Measurements from ENCODE around the gene ARHGAP8.

Gene ARHGAP8

DNA sequence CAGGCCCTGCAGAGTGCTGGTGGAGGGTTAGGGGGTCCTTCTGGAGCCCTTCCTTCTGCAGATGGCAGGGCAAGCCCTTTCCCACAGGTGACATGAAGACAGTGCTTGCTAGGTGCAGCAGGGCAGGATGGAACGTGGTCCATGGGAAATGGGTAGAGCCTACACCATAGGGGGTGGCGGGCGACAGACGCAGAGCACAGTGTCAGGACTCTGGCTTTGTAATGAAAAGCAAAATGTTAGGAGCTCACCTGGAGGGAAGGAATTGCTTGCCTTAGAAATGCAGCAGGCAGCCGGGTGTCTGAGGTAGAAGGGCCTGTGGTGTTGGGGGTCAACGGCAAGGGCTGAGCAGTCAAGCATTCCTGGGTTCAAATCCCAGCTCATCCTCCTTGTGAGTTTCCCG lies 54.9 kb downstream of the ARHGAP8 start:
- DNase-seq, result no peak

DNA sequence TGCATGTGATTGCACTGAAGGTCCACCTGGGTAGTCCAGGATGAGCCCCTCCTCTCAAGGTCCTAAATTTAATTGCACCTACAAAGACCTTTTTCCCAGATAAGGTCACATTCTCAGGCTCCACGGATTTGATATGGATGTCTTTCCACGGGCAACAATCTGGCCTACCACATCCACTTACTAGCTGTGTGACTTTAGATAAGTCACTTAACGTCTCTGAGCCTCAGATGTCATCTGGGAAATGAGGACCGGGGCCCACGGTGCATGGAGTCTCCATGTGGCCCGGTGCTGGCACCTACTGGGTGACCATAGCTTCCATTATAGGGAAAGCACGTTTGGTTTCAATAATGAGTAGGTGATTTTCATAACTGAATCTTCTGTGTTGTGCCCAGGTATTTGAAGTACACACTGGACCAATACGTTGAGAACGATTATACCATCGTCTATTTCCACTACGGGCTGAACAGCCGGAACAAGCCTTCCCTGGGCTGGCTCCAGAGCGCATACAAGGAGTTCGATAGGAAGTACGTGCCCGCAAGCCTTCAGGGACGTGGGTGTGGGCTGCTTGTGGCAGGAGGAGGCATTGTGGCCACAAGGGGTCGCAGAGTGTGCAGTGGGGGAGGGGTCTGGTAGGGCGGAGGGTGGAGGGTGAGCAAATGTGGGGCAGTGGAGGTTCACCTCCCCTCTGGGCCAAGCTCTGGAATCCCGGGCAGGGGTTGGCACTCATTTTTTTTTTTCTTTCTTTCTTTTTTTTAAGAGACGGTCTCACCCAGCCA lies 55.7 kb downstream of the ARHGAP8 start:
- no peak for DNase-seq

DNA sequence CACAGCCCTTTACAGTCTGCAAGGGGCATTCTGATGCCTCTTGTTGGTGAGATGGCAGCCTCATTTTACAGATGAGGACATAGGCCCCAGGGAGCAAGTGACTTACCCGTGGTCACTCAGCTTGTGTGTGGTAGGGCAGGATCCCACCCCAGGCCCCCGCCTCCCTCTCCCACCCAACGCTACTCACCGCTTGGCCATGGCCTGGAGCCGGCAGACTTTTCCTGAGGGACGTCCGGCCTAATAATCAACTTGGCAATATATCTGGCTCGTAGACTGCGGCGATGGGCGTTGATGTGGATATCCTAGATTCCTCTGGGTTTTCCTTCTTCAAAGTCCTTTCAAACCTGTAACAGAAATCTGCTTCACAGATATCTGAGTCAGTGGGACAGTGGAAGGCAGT lies 57.1 kb downstream of the ARHGAP8 start:
- DNase-seq, result no peak

DNA sequence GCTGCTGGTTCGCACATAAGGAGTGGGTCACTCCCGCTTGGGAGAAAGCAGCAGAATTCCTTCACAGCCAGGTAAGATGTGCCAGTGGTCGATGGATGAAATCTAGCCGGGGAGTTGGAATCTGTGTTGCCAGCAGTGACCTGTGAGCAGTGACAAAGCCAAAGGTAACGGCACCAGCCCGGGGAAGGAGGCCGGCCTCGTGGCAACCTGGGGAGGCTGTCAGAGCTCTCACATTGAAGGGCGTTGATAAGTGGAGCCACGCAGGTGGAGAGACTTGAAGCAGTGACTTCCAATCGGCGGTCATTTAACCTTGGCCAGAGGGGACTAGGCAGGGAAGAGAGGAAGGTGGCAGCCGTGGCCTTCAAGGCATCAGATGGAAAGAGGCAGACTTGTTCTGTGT lies 58.8 kb downstream of the ARHGAP8 start:
- DNase-seq, result no peak

DNA sequence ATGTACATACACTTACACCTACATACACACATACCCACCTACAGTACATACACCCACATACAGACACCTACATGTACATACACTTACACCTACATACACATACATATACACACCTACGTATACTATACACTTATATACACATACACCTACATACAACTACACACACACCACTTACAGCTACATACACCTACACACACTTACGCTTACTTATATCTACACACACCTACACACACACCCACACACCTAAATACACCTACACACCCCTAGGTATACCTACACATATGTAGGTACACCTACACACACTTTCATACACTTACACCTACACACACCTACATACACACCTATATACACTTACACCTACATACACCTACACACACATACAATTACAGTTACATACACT lies 61.0 kb downstream of the ARHGAP8 start:
- no peak for DNase-seq

DNA sequence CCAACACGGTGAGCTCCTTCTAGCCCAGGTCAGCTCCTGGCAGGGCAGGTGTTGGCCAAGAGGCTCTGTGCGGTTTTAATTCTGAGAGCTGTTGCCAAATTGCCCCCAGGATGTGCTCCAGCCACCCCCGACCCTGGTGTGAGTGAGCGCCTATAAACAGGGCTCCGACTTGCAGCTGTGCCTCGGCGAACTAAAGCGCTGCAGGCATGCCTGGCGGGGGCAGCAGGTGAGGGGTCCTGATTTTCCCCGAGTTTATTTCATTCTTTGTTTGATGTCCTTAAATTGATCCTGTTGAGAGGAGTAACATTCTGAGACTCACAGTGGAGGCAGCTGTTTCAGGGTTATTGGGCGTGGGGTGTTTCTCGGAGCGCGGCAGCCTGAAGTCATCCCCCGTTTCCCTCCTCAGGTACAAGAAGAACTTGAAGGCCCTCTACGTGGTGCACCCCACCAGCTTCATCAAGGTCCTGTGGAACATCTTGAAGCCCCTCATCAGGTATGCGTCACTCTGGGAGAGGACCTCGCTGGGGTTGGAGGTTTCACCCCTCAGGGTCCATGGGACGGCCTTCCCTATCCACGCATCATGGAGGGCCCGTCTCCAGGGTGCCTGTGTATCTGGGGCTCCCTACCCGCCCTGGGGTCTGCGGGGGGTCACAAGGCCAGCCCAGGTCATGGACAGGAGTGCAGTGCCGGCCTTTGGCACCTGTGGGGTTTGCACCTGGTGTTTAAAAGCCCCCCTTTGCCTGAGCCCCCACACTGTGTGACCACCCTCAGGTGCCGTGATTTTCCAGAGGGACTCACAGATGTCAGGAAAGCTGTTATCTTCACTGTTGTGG lies 62.1 kb downstream of the ARHGAP8 start:
- no peak for DNase-seq

DNA sequence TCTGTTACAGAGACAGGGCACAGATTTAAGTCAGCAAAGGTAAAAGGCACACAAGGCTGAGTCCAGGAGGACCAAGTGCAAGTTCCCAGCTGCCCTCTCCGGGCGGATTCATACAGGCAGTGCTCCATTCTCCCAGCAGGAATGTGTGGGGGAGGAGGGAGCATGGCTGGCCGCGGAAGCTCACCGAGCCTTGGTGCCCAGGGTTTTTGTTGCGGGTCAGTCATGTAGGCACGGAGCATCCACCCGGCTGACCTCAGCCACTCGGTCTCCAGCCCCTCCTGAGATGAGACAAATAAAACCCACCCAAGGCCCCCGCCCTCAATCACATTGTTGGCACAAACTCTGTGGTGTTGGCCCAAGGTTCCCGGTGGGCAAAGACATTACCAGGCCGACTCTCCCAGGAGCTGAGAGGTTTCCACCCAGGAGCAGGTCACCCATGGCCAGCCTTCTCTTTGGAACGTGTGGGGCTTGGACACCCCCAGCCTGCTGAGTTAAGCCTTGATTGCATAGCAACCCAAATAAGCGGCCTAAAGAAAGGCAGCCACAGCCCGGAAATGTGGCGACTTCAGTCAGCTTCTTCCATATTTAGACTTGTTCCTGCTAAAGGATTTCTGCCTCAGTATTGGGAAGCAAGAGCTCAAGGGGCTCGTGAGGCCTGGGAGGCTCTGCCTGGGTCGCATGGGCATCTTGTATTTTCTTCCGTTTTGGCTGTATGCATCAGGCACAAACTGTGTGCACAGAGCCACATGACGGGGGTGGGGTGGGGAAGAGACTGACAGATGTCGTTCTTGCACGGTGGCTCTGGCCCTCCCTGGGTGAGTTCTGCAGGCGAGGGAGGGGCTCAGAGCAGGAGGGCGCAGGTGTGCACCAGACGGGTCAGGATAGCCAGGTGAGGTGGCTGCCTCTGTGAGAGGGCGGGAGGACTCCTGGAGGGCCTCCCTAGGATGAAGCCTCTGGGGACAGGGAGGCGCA lies 63.0 kb downstream of the ARHGAP8 start:
- no peak for DNase-seq

DNA sequence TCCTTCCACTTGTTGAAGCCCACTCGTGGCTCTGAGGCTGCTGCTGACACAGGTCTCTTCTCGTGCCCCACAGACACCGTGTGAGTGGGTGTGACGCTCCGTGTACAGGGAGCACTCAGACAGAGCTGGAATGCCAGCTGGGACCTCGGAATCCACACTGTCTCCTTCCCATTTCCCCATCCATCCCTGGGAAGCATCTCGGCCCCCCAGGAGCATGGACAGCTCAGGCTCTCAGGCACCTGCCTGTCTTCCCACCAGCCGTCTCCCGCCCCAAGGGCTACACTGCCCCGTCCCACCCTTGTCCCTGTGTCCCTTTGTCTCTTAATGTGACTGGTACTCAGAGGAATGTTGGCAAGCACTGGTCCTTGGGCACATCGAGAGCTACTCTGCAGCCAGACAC lies 63.8 kb downstream of the ARHGAP8 start:
- DNase-seq, result no peak

DNA sequence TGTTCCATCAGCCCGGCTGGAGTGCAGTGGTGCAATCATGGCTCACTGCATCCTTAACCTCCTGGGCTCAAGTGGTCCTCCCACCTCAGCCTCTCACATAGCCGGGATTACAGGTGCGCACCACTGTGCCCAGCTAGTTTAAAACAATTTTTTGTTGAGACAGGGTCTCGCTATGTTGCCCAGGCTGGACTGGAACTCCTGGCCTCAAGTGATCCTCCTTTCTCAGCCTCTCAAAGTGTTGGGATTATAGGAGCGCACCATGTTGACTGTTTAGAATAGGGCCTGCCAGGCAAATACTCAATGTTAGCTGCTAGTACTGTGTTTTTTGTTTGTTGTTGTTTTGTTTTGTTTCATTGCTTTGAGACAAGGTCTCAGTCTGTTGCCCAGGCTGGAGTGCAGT lies 66.4 kb downstream of the ARHGAP8 start:
- no peak for DNase-seq

DNA sequence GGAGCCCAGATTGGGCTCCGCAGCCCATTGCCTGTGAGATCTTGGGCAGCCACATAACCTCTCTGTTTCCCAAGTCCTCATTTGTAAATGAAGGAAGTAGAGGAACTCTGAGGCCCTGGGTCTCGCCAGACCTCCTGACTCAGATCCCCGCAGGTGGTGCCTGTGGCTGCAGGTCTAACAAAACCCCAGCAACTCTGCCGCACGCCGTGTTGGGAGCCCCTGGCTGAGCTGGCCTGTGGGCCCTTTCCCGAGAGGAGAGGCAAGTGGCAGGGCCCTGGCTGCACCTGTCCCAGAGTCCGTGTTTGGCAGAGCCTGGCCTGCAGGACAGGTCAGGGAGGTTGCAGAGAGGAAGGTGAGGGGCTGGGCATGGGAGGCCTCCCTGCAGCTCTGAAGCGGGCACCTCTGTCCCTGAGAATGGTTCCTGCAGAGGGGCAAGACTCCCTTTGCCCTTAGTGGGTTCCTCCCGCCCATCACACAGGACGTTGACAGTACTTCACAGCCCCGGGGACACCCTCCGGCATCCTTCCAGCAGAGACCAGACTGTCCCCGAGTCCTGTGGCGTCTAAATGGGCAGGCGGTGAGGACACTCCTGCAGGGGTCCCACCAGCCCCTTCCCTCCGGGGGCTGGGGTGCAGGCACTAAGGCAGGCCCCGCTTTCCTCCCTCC lies 67.7 kb downstream of the ARHGAP8 start:
- no peak for DNase-seq

DNA sequence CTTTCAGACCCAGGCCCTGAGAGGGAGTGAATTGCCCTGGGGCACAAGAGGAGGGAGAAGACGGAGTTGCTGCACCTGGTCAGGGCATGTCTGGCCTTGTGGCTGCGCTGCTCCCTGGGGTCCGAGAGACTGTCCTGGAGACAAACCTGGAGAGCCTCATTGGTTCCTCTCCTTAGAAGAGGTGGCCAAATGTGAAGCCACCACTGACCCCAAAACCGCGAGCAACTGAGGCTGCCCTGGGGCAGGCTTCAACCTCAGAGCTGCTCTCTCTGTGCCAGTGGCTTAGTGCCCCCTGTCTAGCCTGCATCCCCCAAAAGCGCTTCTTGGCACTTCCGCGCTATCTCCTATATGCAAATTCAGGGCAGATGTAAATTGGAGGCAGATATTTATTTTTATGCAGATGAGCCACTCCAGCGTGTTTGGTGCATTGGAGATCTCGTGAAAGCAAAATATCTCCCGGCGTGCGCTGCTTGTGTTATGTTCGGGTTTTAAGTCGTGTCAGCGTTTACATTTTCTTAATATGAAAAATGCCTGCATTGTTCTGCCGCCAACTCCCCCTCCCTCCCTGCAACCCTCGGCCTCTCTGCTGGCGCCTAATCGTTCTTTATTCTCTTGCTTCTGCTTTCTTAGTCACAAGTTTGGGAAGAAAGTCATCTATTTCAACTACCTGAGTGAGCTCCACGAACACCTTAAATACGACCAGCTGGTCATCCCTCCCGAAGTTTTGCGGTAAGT lies 69.5 kb downstream of the ARHGAP8 start:
- DNase-seq, result no peak

DNA sequence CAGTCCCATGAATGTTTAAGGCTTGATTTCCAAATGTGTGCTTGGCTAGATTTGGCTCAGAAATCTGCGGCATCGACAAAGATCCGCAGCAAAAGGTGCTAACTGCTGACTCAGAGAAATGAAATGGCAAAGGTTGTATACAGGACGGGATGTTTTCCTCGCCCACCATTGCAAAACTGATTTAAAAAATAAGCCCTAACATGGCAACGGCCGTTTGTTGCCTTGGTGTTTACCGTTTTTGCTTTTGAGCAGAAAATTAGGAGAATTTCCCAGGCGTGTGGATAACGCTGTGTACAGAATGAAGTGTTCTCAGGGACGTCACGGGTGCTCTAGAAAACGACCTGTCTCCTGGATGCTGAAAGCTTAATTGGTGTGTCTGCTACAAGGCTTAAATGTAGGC lies 70.2 kb downstream of the ARHGAP8 start:
- no peak for DNase-seq

DNA sequence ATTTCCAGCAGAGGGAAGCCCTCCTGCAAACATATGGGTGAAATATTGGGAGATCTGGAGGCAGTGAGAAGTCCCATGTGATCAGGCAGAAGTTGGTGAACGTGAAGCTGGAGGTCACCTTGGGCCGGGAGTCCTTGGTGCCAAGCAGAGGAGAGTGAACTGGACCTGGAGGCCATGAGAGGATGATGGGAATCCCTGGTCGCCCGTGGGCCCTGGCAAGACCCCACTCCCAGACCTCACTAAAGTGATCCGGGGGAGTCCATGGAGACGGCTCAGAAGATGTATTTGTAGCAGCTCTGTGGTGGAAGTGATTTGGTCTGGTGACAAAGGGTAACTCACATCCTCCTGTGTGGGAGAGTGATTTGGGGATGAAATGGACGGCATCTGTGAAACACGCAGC lies 71.0 kb downstream of the ARHGAP8 start:
- no peak for DNase-seq

DNA sequence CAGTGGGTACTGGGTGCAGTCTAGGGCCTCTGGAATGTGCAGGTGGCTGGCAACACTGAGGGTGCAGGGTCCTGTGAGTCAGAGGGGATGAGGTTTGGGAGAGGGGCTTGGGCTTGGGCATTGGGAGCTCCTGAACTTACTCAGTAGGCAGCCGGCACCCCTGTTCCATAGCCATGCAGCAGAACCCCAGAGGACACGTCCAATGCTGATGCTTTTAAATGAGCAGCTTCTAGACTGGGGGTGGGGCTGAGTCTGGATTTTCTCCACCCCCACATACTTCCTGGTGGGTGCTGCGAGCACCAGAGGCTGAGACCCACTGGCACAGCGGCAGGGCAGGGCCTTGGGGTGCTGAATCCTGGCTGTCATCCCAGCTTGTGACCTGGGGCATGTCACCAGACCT lies 71.4 kb downstream of the ARHGAP8 start:
- DNase-seq, result no peak

DNA sequence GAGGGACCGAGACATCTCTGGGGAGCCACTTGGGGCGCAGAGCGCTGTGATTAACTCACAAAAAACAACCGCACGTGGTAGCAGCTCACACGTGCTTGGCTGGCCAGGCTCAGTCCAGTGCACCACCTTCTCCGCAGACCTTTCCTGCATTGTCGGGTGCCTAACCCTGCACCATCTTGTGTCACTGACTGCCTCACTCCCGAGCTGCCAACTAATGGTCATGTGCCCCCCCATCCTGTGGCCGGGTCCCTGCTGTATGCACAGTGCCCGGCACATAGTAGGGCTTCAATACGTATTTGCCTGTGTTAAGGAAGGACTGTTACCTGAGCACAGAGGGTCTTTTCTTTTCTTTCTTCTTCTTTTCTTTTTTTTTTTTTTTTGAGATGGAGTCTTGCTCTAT lies 71.9 kb downstream of the ARHGAP8 start:
- DNase-seq, result no peak

DNA sequence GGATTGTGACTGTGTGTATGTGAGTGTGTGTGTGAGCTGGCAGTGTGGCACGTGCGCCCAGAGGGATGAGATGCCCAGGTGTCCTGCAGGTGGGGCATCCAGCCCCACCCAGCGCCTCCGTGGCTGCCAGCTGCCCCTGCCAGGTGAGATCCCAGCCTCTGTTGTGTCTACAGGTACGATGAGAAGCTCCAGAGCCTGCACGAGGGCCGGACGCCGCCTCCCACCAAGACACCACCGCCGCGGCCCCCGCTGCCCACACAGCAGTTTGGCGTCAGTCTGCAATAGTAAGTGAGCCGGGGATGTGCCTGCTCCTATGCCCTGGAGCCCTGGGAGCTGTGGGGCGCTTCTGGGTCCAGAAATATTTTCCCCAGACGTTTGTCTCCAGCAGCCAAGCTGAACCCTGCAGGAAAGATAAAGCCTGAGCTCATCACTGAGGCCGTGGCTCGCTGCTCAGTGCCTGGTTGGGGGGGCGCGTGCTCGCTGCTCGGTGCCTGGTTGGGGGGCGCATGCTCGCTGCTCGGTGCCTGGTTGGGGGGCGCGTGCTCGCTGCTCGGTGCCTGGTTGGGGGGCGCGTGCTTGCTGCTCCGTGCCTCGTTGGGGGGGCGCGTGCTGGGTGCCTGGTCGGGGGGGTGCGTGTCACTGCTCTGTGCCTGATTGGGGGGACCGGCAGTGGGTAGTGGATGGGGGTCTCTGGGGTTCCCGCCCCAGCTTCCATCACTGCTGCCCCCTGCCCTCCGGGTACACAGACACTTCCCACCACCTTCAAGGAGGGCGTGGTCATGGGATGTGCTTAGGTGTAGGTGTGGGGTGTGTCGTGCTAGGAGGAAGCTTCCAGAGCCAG lies 73.2 kb downstream of the ARHGAP8 start:
- no peak for DNase-seq

DNA sequence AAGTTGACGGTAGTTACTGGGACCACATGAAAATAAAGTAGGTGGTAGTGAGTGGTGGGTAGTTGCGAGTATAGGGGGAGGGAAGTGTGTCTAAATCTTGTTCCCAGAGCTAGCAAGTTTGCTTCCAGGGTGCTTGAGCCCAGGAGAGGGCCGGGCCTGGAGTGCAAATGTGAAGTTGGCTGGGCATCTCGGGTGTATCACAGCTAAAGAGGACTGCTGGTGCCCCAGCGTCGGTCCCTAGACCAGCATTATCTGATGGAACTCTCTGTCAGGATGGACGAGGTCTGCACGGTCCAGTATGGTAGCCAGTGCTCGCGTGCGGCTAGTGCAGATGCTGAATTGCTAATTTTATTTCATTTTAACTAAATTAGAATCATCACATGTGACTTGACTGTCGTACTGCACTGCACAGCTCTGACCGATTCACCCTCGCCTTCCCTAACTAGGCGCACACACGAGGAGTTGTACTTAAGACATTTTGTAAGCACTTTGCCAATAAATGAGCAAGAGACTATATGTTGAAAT lies 75.4 kb downstream of the ARHGAP8 start:
- no peak for DNase-seq

DNA sequence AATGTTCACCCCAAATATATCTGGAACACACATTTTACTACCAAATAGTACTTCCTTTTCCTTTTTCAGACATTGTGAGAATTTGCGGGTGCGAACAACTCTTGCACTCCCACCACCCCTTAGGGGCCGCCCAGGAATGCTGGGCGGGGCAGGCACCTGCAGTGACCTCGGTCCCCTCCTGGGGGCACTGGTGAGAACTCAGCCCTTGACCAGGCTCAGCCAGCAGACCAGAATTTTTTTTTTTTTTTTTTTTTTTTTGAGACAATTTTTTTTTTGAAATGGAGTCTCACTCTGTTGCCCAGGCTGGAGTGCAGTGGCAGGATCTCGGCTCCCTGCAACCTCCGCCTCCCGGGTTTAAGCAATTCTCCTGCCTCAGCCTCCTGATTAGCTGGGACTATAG lies 75.8 kb downstream of the ARHGAP8 start:
- no peak for DNase-seq

DNA sequence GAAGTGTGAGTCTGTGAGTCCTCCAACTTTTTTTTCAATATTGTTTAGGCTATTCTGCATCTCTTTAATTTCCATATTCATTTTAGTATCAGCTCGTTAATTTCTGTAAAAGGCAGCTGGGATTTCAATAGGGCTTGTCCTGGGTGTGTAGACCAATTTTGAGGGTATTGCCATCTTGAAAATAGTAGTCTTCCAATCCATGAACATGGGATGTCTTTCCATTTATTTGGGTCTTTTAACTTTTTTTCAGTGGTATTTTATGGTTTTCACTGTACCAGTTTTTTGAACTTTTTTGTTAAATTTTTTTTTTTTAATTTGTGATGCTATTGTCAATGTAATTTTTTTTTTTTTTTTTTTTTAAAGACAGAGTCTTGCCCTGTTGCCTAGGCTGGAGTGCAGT lies 79.5 kb downstream of the ARHGAP8 start:
- DNase-seq, result no peak

DNA sequence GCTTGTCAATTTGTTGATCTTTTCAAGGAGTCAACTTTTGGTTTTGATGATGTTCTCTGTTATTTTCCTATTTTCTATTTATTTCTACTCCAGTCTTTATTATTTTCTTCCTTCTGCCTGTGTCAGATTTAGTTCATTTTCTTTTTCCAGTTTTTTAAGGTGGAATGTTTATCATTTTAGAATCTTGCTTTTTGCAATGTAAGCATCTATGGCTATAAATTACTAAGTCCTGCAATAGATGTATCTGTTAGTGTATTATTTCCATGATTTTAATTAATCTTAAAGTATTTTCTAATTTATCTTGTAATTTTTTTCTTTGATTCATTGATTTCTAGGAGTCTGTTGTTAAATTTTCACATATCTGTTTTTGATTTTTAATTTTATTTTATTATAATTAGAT lies 81.7 kb downstream of the ARHGAP8 start:
- DNase-seq, result no peak

DNA sequence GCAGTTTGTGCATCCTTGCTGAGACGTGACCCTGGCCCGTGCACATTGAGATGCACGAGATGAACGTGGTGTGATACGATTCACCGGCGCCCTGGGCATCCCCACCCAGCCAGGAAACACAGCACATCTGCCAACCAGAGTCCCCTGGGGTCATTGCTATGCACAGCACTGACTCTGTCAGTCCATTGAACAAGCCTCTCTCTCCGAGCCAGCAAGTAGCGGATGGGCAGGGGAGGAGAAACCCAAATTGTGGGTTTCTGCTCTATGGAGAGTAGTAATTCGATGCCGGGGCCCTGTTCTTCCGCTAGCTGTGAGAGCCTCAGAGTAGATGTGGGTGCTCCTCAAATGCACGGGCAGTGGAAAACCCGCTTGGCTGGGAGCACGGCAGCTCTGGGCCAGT lies 85.1 kb downstream of the ARHGAP8 start:
- DNase-seq, result no peak

Measured in NCI-H226 (cell line).